Lung (tissue), 12 donors: ENCODE data around the gene BCL2. TPM values are rescaled to one million over a fixed set of nuclear protein-coding genes. Genes with fewer than 3 reads are reported as not detected.

Source experiments
- ATAC-seq: fragments of 200-7000 bp; cut with Tn5 transposase; one replicate; pipeline ENCODE4 v1.9.1; 2020; ENCODE audit warnings: moderate number of reproducible peaks; ENCODE audit not compliant: insufficient read depth, low FRiP score
- DNase-seq, 3 donors: peaks; one replicate each; pipeline ENCODE4 v3.0.0-alpha.2; 2013 to 2017
- H3K27ac ChIP-seq, 2 donors: one replicate each; pipeline ENCODE4 v1.5.1; 2013; ENCODE audit warnings: mild to moderate bottlenecking in 2 of 2, moderate library complexity in 2 of 2, control low read depth in 1 of 2, inconsistent platforms in 1 of 2, low read depth in 1 of 2, low read length in 1 of 2
- H3K27me3 ChIP-seq, 3 donors: one replicate each; pipeline ENCODE4 v1.5.1; 2013; ENCODE audit warnings: low read length in 2 of 3; ENCODE audit not compliant: control insufficient read depth in 3 of 3, insufficient read depth in 3 of 3
- H3K36me3 ChIP-seq, 4 donors: one replicate each; pipeline ENCODE4 v1.5.1; 2013; ENCODE audit warnings: low read length in 4 of 4, mild to moderate bottlenecking in 1 of 4, moderate library complexity in 1 of 4; ENCODE audit not compliant: control insufficient read depth in 4 of 4, insufficient read depth in 4 of 4
- H3K4me1 ChIP-seq, 5 donors: one replicate each; pipeline ENCODE4 v1.5.1; 2013; ENCODE audit warnings: low read length in 5 of 5, mild to moderate bottlenecking in 2 of 5, moderate library complexity in 1 of 5; ENCODE audit not compliant: control insufficient read depth in 5 of 5, insufficient read depth in 5 of 5
- H3K4me3 ChIP-seq: one replicate; pipeline ENCODE4 v1.5.1; 2013; ENCODE audit warnings: mild to moderate bottlenecking, control low read depth, moderate library complexity
- H3K9ac ChIP-seq, 2 donors: one replicate each; pipeline ENCODE4 v1.5.1; 2013; ENCODE audit warnings: low read length in 2 of 2, control low read depth in 1 of 2; ENCODE audit not compliant: insufficient read depth in 1 of 2
- H3K9me3 ChIP-seq, 4 donors: one replicate each; pipeline ENCODE4 v1.5.1; 2013; ENCODE audit warnings: low read length in 3 of 4, mild to moderate bottlenecking in 1 of 4, moderate library complexity in 1 of 4; ENCODE audit not compliant: control insufficient read depth in 4 of 4, insufficient read depth in 3 of 4
- CTCF ChIP-seq: IDR thresholded peaks from 2 replicates; pipeline ENCODE4 v1.5.1; 2012; ENCODE audit warnings: mild to moderate bottlenecking; ENCODE audit errors: control extremely low read depth, extremely low read depth
- WGBS, 2 donors: extraction: QIAGEN DNeasy Blood & Tissue Kit; methylation state at CpG; one replicate each; pipeline ENCODE4 v1.1.7; 2013; 5-methylcytosine and 5-hydroxymethylcytosine counted together
- polyA plus RNA-seq, 2 donors: library from polyadenylated mRNA; stranded (reverse); fragments of 200-250 nt; gene quantifications; one replicate each; pipeline ENCODE4 v1.2.1, GENCODE V29; 2013
- total RNA-seq, 2 donors: library from RNA; depleted of rRNA in 1 of 2; stranded (reverse); fragments of >200 nt in 1 of 2; gene quantifications; one replicate each; pipeline ENCODE4 v1.2.1, GENCODE V29; 2014 to 2021
- donor health status: control.
- donor health status: control.
- donor health status: Bipolar disorder and iron deficiency.
- donor health status: healthy.
- donor health status: DM: yes; HTN: yes; CAD: no.

Gene BCL2
- total and polyA plus RNA-seq, 4 donors: 1.5 to 30.9 (median 5.3) TPM

GRCh38 chr18:63312019-63312409 is 7.6 kb downstream of the BCL2 start:
- Histone ChIP-seq H3K4me3 (no peak overlapping the region), H3K36me3 (no peaks in the 10 kb centered on the region), H3K9ac (no peak overlapping the region), H3K27ac (no peak overlapping the region), H3K27me3 (no peaks in the 10 kb centered on the region), H3K4me1 (peaks cover 0 to 42% (median 5%) of the 10 kb centered on the region in 5 donors), H3K9me3 (no peaks in the 10 kb centered on the region)
- TF ChIP-seq CTCF: no peak
- WGBS, 2 donors: 94 to 96% methylated on average over 3 of the region's 3 CpGs
- no peak for DNase-seq
- no peak for ATAC-seq

GRCh38 chr18:63311118-63312018 is 8.2 kb downstream of the BCL2 start:
- H3K9ac ChIP-seq: no peak overlapping the region
- no peak overlapping the region for H3K4me3 ChIP-seq
- no peak for ATAC-seq
- H3K4me1 ChIP-seq: peaks cover 0 to 41% (median 5%) of the 10 kb centered on the region in 5 donors
- no peaks in the 10 kb centered on the region for H3K9me3 ChIP-seq
- 85 to 87% methylated on average over 8 of the region's 8 CpGs for WGBS, 2 donors
- no peak overlapping the region for H3K27ac ChIP-seq
- no peak for TF ChIP-seq CTCF
- no peaks in the 10 kb centered on the region for H3K27me3 ChIP-seq
- DNase-seq: no peak
- no peaks in the 10 kb centered on the region for H3K36me3 ChIP-seq

DNA sequence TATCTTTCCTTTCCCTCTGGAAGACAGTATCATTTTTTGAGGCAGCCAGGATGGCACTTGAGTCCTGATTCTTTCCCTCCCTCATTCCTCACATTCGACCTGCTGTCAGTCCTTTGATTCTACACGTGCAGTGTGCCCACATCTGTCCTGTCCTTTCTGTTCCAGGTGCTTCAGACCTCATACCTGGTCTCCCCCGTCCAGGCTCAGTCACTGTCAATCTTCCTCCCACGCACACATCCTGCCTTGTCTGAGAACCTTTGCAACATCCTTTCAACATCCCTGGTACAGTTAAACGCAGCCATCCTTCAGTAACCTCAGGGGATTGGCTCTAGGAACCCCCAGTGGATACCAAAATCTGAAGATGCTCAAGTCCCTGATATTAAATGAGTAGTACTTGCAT is 10.1 kb downstream of the BCL2 start:
- Histone ChIP-seq H3K9me3 (no peaks in the 10 kb centered on the region), H3K4me1 (peaks cover 0 to 36% (median 5%) of the 10 kb centered on the region in 5 donors), H3K36me3 (no peaks in the 10 kb centered on the region), H3K27me3 (no peaks in the 10 kb centered on the region), H3K9ac (no peak overlapping the region), H3K4me3 (no peak overlapping the region), H3K27ac (no peak overlapping the region)
- 75 to 85% methylated on average over 5 of the region's 5 CpGs for WGBS, 2 donors
- no peak for DNase-seq
- no peak for ATAC-seq
- no peak for TF ChIP-seq CTCF
